Measurements from ENCODE around the gene DSG3.
"Not testable (repeated sequence)": the region's sequence is repeated elsewhere in the genome, so short reads cannot be mapped to it uniquely, and the experiment has no call there.

DNA sequence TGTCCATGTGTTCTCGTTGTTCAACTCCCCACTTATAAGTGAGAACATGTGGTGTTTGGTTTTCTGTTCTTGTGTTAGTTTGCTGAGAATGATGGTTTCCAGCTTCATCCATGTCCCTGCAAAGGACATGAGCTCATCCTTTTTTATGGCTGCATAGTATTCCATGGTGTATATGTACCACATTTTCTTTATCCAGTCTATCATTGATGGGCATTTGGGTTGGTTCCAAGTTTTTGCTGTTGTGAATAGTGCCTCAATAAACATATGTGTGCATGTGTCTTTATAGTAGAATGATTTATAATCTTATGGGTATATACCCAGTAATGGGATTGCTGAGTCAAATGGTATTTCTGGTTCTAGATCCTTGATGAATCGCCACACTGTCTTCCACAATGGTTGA is 59.6 kb downstream of the DSG3 start:
- TF ChIP-seq, protein P1, sequence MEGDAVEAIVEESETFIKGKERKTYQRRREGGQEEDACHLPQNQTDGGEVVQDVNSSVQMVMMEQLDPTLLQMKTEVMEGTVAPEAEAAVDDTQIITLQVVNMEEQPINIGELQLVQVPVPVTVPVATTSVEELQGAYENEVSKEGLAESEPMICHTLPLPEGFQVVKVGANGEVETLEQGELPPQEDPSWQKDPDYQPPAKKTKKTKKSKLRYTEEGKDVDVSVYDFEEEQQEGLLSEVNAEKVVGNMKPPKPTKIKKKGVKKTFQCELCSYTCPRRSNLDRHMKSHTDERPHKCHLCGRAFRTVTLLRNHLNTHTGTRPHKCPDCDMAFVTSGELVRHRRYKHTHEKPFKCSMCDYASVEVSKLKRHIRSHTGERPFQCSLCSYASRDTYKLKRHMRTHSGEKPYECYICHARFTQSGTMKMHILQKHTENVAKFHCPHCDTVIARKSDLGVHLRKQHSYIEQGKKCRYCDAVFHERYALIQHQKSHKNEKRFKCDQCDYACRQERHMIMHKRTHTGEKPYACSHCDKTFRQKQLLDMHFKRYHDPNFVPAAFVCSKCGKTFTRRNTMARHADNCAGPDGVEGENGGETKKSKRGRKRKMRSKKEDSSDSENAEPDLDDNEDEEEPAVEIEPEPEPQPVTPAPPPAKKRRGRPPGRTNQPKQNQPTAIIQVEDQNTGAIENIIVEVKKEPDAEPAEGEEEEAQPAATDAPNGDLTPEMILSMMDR (conservative IDR thresholded peaks at IDR 0.05; ENCODE audit: low read depth, low read length): not testable (repeated sequence)
- not testable (repeated sequence) for TF ChIP-seq EZH2 (IDR thresholded peaks at IDR 0.05; ENCODE audit: borderline replicate concordance, low read depth, low read length, poor library complexity, severe bottlenecking)
